Mesenteric fat pad (tissue), 1 donor: ENCODE measurements around the gene JAK3. TPM values are rescaled to one million over a fixed set of nuclear protein-coding genes. Genes with fewer than 3 reads are reported as not detected.
"Not testable (repeated sequence)": the region's sequence is repeated elsewhere in the genome, so short reads cannot be mapped to it uniquely, and the experiment has no call there.

Experiments used
- DNase-seq: peaks from one replicate; pipeline ENCODE4 v3.0.0-alpha.2; 2020; ENCODE audit warnings: low spot score
- total RNA-seq: library from RNA; stranded (reverse); fragmentation: NEBNext Ultra II Directional; extraction: Animal tissue kit (Norgen Biotek cat#: 25700); gene quantifications from one replicate; pipeline ENCODE4 v1.2.1, GENCODE V29; 2021
- donor health status: DM: yes; HTN: yes; CAD: no.

The JAK3 gene
- total RNA-seq, 1 donor from 2014 or later = 20.1 TPM

- DNase-seq = no peak
Observed at GRCh38 chr19:17778968-17779929, 68.5 kb downstream of the JAK3 start.

DNA sequence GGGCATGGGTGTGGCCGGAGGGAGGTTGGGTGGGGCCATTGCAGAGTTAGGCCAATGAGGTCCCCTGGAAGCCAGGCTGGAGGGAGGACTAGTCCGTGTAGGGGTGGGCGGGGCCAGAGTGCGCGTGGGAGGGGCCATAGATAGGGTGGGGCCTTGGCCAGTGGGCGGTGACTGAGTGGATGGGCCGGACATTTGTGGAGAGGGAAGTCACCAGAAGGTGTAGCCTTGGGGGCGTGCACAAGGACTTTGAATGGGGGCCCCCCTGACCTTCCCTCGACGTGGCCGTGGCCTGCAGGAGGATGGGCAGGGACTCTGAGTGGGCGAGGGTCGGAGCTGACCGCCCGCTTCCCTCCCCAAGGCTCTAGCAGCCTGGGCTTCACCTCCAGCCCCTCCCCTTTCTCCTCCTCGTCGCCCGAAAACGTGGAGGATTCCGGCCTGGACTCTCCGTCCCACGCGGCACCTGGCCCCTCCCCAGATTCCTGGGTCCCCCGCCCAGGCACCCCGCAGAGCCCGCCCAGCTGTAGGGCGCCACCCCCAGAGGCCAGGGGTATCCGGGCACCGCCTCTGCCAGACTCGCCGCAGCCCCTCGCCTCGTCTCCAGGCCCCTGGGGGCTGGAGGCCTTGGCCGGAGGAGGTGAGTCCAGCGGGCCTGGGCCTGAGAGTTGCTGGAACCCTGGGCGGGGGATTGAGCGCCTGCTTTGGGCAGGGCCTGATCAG is 69.4 kb downstream of the JAK3 start:
- DNase-seq = no peak

GRCh38 chr19:17777840-17778239 is 69.9 kb downstream of the JAK3 start:
- not testable (repeated sequence) for DNase-seq

- DNase-seq = no peak
Observed at GRCh38 chr19:17775991-17776803, 71.6 kb downstream of the JAK3 start.

DNA sequence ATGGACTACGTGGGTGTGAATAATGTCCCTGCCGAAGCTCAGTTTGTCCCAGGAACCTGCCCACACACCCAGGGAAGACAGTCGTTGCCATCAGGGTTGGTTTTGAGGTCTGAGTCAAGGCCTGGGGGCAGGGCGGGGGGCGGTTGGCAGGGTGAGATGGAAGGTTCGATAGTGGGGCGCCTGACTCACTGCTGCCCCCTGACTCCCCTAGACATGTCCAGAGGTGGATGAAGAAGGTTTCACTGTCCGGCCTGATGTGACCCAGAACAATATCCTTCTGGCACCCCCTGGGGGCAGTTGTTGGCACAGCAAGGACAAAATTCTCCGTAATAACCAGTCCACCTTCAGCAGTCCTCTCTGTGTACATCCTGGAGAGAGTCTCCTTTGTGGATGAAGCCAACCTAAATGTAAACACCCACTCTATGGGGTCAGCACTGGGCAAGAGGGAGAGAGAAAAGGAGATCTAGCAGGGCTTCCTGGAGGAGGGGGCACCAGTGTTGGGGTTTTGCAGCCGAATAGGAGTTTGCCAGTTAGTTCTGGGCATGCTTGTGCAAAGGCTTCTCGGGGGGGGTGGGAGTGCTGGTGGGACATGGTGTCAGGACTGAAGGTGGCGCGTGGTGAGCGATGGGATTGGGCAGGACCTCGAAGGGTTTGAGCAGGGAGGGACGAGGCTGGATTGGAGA is 72.4 kb downstream of the JAK3 start:
- no peak for DNase-seq

Other genes starting within 250 kb of the JAK3 start
- 0.10 TPM for gene UNC13A, start 159.6 kb downstream of the JAK3 start, total RNA-seq
- 71.1 TPM for gene MAP1S, start 128.5 kb downstream of the JAK3 start, total RNA-seq
- 2.6 TPM for gene FCHO1, start 96.5 kb downstream of the JAK3 start, total RNA-seq
- gene B3GNT3, start 52.8 kb downstream of the JAK3 start, total RNA-seq = 0.32 TPM
- 0.61 TPM for gene INSL3, start 26.5 kb downstream of the JAK3 start, total RNA-seq
- 1,467 TPM for gene RPL18A, start 11.9 kb upstream of the JAK3 start, total RNA-seq
- gene SLC5A5, start 24.0 kb upstream of the JAK3 start, total RNA-seq = 0.22 TPM
- 78.9 TPM for gene CCDC124, start 85.0 kb upstream of the JAK3 start, total RNA-seq
- gene KCNN1, start 119.1 kb upstream of the JAK3 start, total RNA-seq = 0.13 TPM
- 26.0 TPM for gene ARRDC2, start 160.2 kb upstream of the JAK3 start, total RNA-seq
- gene IL12RB1, start 239.0 kb upstream of the JAK3 start, total RNA-seq = 2.3 TPM
- 19.1 TPM for gene MAST3, start 249.8 kb upstream of the JAK3 start, total RNA-seq